NCI-H2227 (cell line): ENCODE data around the gene RSPO1.

Experiments used
- DNase-seq: peaks from one replicate; lab custom pipeline; 2025; ENCODE audit not compliant: unreplicated experiment; lab: John Stamatoyannopoulos, UW

The RSPO1 gene

DNA sequence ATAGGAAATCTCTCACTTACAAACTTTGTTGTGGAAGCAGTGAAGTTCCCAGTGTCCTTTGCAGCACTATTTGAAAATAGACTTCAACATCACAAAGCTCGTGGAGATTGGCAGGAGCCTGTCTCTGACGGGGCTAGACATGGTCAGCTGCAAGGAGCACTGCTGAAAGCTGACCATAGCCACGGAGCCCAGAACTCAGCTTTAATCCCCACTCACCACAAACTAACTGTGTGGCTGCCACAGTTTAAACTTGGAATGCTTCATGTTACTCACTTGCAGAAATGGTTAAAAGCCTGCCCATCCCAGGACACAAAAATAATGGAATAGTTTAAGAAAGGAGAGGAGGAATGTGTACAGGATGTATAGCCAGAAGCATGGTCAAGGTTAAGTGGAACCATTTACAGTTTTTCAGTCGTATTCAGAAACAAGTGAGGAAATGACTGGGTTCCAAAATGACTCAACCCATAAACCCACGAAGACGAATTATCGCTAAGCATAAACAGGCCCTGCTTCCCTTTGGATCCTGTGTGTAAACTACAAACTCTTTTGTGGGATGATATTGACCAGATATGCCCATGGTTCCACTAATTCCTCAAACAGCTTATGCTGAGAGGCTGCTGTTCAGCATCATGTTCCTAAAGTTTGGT lies 59.7 kb downstream of the RSPO1 start:
- DNase-seq: no peak

DNA sequence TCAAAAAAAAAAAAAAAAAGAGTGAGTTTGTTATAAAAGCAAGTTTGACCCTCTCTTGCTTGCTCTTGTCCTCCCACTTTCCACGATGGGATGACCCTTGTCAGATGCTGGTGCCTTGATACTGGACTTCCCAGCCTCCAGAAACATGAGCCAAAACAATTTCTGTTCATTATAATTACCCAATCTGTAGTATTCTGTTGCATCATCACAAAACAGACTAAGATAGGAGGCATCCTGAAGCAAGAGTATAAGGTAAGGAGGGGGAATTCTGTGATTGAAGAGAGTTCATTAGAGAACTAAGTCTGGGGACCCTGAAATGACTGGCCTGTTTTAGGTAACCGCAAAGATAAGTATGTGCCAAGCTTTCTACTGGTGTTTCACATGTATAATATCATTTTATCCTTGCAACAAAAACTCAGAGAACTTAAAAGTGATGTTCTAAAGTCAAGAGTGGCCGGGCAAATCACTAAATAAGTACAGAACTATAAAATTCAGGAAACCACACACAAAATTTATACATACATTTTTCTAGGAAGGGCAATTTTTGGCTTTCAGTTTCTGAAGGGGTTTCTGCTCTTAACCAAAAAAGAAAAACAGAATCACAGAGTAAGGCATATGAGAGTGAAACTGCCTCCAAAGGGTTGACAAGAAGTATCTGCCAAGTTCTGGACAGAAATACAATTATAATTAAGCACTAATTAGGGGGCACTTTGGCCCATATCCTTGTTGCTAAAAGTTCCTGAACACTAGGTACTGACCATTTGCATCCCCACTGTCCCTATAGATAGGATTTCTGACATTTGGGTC lies 64.0 kb downstream of the RSPO1 start:
- DNase-seq: no peak

DNA sequence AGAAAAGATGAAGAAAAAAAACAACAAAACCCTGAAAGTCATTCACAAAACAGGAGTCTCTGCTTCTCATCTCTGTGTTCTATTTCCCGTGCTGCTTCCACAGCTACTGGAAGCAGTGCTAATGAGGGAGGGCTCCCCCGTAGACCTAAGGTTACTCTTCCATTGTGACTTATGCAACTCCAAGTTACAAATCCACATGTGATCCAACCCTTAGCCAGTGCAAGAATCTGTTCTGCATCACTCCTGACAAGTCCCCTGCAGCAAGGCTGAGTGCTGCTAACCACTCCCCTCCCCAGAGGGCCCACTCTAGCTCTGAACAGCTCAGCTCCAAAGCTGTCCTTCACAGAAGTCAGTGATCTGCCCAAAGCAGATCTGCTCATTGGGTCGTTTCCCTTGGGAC lies 67.7 kb downstream of the RSPO1 start:
- no peak for DNase-seq

DNA sequence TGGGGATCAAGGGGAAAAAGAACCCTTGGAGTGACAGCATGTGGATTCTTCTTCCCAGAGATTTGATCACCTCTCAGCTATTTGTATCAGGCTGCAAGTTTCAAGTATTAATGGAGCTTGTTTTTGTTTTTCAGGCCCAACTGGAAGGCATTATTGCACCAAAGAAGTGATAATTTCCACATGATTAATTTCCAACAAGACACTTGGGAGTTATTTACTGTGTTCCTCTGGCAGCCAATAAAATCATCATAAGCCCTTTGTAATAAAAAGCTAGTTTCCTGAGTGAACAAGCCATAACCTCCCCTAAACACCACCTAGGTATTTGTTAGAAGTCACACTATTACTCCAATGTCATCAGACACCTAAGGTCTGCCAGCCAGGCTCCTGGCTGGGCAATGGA lies 69.8 kb downstream of the RSPO1 start:
- DNase-seq: no peak

DNA sequence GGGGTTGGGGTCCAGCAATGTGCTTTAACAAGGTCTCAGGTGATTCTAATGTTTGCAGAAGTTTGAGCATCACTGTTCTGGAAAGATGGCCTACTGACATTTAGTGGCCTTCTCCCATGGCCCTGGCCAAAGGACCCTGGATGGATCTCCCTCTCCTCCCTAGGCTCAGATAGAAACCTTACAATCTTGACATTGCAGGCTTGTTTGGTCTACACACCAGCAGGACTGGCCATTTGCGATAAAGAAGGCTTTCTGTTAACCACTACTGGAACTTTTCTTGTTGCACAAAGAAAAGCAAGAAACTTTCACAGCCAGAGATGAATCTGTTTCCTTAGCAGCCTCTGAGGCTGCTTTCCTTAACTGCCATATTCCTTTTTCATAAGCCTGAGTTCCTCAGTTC lies 71.7 kb downstream of the RSPO1 start:
- DNase-seq: no peak
